Fibroblast of skin of abdomen (primary cell): ENCODE data around the gene HS3ST4.
A peak's percentile ranks its signal among the peaks of the same experiment; 100 is the strongest.

Source experiments
- DNase-seq: peaks from one replicate; pipeline ENCODE4 v3.0.0-alpha.2; 2013

The HS3ST4 gene

GRCh38 chr16:25828510-25828909 lies 136.8 kb downstream of the HS3ST4 start:
- DNase-seq = no peak

DNA sequence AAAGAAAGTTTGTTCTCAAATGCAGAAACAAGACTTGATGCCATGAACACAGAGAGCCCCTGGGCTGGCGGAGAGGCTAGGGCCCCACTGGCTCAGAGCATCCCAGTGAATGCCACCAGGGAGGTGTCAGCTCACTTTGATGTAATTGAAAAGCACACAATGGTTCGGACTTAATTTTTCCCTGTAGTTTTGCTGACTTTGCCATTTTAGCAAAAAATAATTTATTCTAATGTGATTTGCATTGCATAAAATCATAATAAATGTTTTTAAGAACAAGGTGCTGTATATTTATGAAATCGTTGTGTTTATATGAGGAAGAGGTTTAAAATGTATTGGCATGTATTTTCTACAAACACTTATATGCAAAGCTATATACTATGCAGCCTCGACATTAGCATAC lies 140.5 kb downstream of the HS3ST4 start:
- DNase-seq = no peak

DNA sequence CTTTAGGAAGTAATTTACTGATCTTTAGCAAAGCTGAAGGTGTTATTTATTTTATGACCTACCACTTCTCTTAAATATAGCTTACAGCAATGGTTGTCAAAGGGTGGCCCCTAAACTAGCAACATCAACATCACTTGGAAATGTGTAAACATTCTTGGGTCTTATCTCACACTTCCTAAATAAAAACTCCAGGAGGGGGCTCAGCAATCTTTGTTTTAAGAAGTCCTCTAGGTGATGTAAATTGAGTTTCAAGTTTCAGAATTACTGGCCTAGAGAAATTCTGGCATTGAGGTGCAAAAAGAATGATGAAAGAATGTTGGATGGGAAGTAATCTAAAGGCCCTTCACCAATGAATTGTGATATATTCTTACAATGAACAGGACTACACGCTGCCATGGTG lies 142.3 kb downstream of the HS3ST4 start:
- DNase-seq = no peak

GRCh38 chr16:25835126-25835525 lies 143.4 kb downstream of the HS3ST4 start:
- no peak for DNase-seq

DNA sequence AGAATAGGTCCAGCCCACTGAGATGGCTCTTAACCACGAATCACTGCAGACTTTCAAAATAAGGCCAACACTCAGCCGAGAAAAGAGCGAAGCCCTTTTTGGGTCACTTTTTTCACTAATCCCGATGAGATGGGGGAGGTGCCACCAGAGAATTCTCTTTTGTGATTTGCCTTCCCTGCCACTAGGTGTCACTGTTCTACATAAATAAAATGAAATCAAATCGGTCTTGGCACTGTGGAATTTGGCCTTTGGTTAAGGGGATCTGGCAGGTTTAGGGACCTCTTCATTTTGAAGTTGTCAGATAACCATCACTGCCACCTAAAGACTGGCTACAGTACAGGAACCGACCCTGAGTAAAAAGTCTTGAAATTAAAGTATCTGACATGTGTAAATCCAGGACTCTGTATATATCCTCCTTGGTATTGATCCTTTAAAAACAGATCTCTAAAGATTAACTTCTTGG lies 147.0 kb downstream of the HS3ST4 start:
- DNase-seq = peak; percentile 31

- DNase-seq = no peak
Measured at GRCh38 chr16:25841761-25842160, 150.0 kb downstream of the HS3ST4 start.

DNA sequence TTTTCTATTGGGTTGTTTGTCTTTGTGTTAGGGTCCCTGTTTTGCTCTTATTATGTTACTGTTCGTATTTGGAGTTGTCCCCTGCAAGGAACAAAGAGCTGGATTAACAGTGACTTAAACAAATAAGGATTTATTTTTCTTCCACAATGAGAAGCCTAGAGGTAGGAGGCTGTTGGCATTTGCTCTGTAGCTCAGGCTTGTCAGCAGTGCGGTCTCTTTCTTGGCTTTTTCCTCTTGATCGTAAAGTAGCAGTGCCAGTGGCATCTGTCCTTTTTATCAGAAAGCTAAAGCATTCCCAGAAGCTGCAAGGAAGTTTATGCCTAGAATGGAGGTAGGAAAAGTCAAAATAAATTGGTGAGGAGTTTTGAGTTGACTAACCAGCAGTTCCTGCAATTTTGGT lies 154.1 kb downstream of the HS3ST4 start:
- no peak for DNase-seq

- DNase-seq = no peak
Measured at GRCh38 chr16:25854141-25854540, 162.4 kb downstream of the HS3ST4 start.

GRCh38 chr16:25855063-25855462 lies 163.3 kb downstream of the HS3ST4 start:
- DNase-seq = no peak

DNA sequence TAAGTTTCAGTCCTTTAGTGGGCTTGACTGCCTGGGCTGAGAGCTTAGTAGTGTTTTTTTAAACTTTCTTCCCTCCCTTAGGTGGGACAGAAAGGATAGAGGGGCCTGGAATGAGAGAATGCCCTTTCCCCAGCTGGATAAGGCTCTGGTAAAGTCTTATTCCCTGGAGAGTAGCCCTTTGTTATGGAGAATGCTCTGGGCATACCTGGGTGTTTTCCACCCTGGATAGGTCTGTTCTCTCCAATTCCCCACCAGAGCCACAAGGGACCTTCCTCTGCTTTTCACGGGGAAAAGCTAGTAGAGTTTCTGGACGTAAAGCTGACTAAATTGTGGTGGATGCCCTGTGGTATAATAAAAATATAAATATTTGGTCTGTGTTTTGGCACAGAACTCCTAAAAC lies 164.1 kb downstream of the HS3ST4 start:
- DNase-seq = no peak

GRCh38 chr16:25859645-25860044 lies 167.9 kb downstream of the HS3ST4 start:
- no peak for DNase-seq

- DNase-seq = no peak
Measured at GRCh38 chr16:25867041-25867440, 175.3 kb downstream of the HS3ST4 start.

- DNase-seq = no peak
Measured at GRCh38 chr16:25868106-25868505, 176.3 kb downstream of the HS3ST4 start.

DNA sequence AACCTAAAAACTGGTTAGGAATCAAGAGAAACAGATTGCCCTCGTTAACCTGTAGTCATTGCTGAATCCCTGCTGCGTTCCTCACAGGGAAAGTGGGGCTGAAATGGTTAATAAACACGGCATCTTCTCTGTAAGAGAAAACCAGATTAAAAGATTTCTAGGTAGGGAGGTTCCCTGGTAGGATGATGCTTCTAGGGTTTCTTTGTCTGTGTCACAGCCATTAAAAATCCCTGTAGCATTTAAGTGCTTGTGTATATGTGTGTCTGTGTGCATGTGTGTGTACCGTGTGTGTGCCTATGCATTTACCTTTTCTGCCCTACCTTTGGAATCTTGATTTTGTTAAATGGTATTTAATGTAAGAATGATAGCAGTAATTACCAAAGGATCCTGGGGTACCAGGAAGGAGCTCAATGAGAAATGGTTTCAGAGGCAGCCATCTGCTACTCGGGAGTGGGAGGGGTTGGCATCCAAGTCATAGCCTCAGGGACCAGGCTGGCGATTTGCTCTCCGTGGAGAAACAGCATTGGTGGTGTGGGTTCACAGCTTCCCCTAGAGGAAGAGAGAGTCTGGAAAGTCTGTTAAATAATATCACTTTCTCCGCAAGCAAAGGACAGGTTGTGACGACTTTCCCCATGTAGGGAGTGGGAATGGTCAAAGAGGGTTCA lies 177.1 kb downstream of the HS3ST4 start:
- DNase-seq = no peak

DNA sequence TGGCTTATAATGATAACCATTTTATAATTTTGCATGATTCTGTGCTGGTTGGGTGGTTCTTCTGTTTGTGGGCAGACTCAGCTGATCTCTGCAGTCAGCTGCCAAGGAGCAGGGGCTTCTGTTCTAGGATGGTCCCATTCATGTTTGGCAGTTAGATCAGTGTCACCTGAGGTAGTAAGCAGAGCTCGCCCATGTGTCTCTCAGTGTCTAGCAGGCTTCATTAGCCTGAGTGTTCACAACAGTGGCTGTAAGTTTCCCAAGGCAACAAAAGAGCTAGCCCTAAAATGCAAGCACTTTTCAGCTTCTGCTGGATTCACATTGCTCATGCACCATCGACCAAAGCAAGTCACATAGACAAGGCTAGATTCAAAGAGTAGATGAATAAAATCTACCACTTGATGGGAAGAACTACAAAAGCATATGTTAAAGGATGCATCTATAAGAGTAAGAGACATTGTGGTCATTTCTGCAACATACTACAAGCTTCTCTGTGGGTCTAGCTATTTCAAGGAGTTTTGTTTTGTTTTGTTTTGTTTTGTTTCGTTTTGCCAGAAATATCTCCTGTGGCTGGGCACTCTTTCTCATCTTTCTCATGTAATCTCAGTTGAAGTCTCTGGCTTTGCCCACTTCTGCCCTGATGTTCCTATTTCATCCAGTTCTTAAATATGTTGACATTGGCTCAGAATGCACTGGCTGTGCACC lies 180.8 kb downstream of the HS3ST4 start:
- no peak for DNase-seq

GRCh38 chr16:25874196-25874595 lies 182.4 kb downstream of the HS3ST4 start:
- no peak for DNase-seq

GRCh38 chr16:25875956-25876598 lies 184.3 kb downstream of the HS3ST4 start:
- DNase-seq = no peak

- no peak for DNase-seq
Measured at GRCh38 chr16:25877103-25877502, 185.3 kb downstream of the HS3ST4 start.

- DNase-seq = no peak
Measured at GRCh38 chr16:25886598-25886997, 194.8 kb downstream of the HS3ST4 start.

GRCh38 chr16:25888868-25889267 lies 197.1 kb downstream of the HS3ST4 start:
- no peak for DNase-seq

GRCh38 chr16:25893332-25893731 lies 201.6 kb downstream of the HS3ST4 start:
- no peak for DNase-seq

DNA sequence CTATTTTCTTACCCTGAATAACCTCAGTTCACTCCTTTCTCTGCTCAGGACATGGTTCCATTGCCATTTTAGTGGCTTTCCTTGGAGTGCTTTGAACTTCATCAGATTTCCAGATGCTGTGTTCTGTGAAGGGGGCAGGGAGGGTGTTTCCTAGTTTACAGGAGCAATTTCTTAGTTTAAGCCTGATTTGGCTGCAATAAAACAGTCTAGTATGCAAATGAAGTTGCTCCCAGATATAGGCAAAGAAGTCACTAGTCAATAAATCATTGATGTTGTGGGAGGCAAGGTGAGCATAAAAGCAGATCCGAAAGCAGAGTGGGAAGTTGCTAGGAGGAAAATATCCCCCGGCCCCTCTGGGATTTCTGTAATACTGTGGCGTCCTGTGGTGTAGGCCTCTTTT lies 202.3 kb downstream of the HS3ST4 start:
- no peak for DNase-seq

- DNase-seq = no peak
Measured at GRCh38 chr16:25895380-25895779, 203.6 kb downstream of the HS3ST4 start.

DNA sequence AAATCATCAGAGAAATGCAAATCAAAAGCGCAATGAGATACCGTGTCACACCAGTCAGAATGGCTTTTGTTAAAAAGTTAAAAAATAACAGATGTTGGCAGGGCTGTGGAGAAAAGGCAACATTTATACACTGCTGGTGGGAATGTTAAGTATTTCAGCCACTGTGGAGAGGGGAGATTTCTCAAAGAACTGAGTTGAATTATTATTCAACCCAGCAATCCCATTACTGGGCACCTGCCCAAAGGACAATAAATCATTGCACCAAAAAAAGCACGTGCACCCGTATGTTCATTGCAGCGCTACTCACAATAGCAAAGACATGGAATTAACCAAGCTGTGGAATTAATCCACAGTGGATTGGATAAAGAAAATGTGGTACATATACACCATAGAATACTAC lies 204.7 kb downstream of the HS3ST4 start:
- DNase-seq = no peak
